Measurements from ENCODE around the gene DPH2.
A peak's percentile ranks its signal among the peaks of the same experiment; 100 is the strongest.

DPH2 gene

GRCh38 chr1:43934101-43934985, 35.5 kb upstream of the DPH2 start:
- Histone ChIP-seq H3K27ac (ENCODE audit: low read depth, low read length) (no peak overlapping the region), H4K20me1 (ENCODE audit: control insufficient read depth, insufficient read depth, low read depth, low read length) (no peaks in the 10 kb centered on the region), H3K27me3 (ENCODE audit: control insufficient read depth, low read length) (no peaks in the 10 kb centered on the region), H3K4me2 (ENCODE audit: low read length) (no peak overlapping the region), H3K4me3 (ENCODE audit: low read length) (no peak overlapping the region), H3K4me1 (ENCODE audit: control insufficient read depth, low read length) (peaks cover 5% of the 10 kb centered on the region), H3K9me2 (replicated peaks; ENCODE audit: control insufficient read depth, low read length) (no peaks in the 10 kb centered on the region), H3K9me3 (ENCODE audit: control insufficient read depth, insufficient read depth, low read length) (no peaks in the 10 kb centered on the region), H3K36me3 (ENCODE audit: control insufficient read depth, low read length) (no peaks in the 10 kb centered on the region; the same call in 1 of the 2 replicates), H3K79me2 (ENCODE audit: control insufficient read depth, low read length) (no peaks in the 10 kb centered on the region), H3F3A (ENCODE audit: control insufficient read depth, insufficient read depth) (no peaks in the 10 kb centered on the region)
- TF ChIP-seq EZH2phosphoT487 (IDR thresholded peaks at IDR 0.05; ENCODE audit: borderline replicate concordance, low read length) = no peak
- TF ChIP-seq CTCF (IDR thresholded peaks at IDR 0.05; ENCODE audit: low read depth, low read length, poor library complexity, severe bottlenecking) = peak; percentile 74

GRCh38 chr1:43934986-43935324, 34.9 kb upstream of the DPH2 start:
- no peaks in the 10 kb centered on the region; the same call in 1 of the 2 replicates for H3K36me3 ChIP-seq (ENCODE audit: control insufficient read depth, low read length)
- H3K9me3 ChIP-seq (ENCODE audit: control insufficient read depth, insufficient read depth, low read length) = no peaks in the 10 kb centered on the region
- peaks cover 5% of the 10 kb centered on the region for H3K4me1 ChIP-seq (ENCODE audit: control insufficient read depth, low read length)
- H4K20me1 ChIP-seq (ENCODE audit: control insufficient read depth, insufficient read depth, low read depth, low read length) = no peaks in the 10 kb centered on the region
- no peak overlapping the region for H3K4me3 ChIP-seq (ENCODE audit: low read length)
- no peaks in the 10 kb centered on the region for H3K27me3 ChIP-seq (ENCODE audit: control insufficient read depth, low read length)
- H3K79me2 ChIP-seq (ENCODE audit: control insufficient read depth, low read length) = no peaks in the 10 kb centered on the region
- H3K4me2 ChIP-seq (ENCODE audit: low read length) = no peak overlapping the region
- H3K9me2 ChIP-seq (replicated peaks; ENCODE audit: control insufficient read depth, low read length) = no peaks in the 10 kb centered on the region
- no peak overlapping the region for H3K27ac ChIP-seq (ENCODE audit: low read depth, low read length)
- TF ChIP-seq CTCF (IDR thresholded peaks at IDR 0.05; ENCODE audit: low read depth, low read length, poor library complexity, severe bottlenecking) (no peak), EZH2phosphoT487 (IDR thresholded peaks at IDR 0.05; ENCODE audit: borderline replicate concordance, low read length) (no peak)
- H3F3A ChIP-seq (ENCODE audit: control insufficient read depth, insufficient read depth) = no peaks in the 10 kb centered on the region

- H3K36me3 ChIP-seq (ENCODE audit: control insufficient read depth, low read length) = no peaks in the 10 kb centered on the region; the same call in 1 of the 2 replicates
- H3K9me2 ChIP-seq (replicated peaks; ENCODE audit: control insufficient read depth, low read length) = no peaks in the 10 kb centered on the region
- no peak for TF ChIP-seq CTCF (IDR thresholded peaks at IDR 0.05; ENCODE audit: low read depth, low read length, poor library complexity, severe bottlenecking)
- TF ChIP-seq EZH2phosphoT487 (IDR thresholded peaks at IDR 0.05; ENCODE audit: borderline replicate concordance, low read length) = no peak
- no peaks in the 10 kb centered on the region for H3K27me3 ChIP-seq (ENCODE audit: control insufficient read depth, low read length)
- 0 out of 2 replicates have a peak overlapping the region, but pooled peaks have one; percentile 16 for H3K4me2 ChIP-seq (ENCODE audit: low read length)
- no peaks in the 10 kb centered on the region for H3F3A ChIP-seq (ENCODE audit: control insufficient read depth, insufficient read depth)
- H4K20me1 ChIP-seq (ENCODE audit: control insufficient read depth, insufficient read depth, low read depth, low read length) = no peaks in the 10 kb centered on the region
- H3K27ac ChIP-seq (ENCODE audit: low read depth, low read length) = no peak overlapping the region
- H3K4me3 ChIP-seq (ENCODE audit: low read length) = no peak overlapping the region
- H3K79me2 ChIP-seq (ENCODE audit: control insufficient read depth, low read length) = no peaks in the 10 kb centered on the region
- H3K9me3 ChIP-seq (ENCODE audit: control insufficient read depth, insufficient read depth, low read length) = no peaks in the 10 kb centered on the region
- H3K4me1 ChIP-seq (ENCODE audit: control insufficient read depth, low read length) = peaks cover 5% of the 10 kb centered on the region
These were observed 33.9 kb upstream of the DPH2 start for GRCh38 chr1:43935711-43936427.
